LoVo (cell line): ENCODE measurements around the gene AIF1L.

Experiments used
- DNase-seq: peaks from one replicate; pipeline ENCODE4 v3.0.0-alpha.2; 2016; ENCODE audit warnings: low spot score

Gene AIF1L

DNA sequence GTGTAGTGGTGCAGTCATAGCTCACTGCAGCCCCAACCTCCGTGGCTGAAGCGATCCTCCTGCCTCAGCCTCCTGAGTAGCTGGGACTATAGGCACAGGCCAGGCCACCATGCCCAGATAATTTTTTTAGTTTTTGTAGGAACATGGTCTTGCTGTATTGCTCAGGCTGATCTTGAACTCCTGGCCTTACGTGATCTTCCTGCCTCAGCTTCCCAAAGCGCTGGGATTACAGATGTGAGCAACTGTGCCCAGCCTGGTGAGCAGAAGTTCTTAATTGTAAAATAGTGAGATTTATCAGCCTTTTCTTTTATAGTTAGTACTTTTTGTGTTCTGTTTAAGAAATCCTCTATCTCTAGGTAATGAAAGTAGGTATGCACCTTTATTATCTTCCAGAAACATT lies 71.6 kb downstream of the AIF1L start:
- DNase-seq = no peak

DNA sequence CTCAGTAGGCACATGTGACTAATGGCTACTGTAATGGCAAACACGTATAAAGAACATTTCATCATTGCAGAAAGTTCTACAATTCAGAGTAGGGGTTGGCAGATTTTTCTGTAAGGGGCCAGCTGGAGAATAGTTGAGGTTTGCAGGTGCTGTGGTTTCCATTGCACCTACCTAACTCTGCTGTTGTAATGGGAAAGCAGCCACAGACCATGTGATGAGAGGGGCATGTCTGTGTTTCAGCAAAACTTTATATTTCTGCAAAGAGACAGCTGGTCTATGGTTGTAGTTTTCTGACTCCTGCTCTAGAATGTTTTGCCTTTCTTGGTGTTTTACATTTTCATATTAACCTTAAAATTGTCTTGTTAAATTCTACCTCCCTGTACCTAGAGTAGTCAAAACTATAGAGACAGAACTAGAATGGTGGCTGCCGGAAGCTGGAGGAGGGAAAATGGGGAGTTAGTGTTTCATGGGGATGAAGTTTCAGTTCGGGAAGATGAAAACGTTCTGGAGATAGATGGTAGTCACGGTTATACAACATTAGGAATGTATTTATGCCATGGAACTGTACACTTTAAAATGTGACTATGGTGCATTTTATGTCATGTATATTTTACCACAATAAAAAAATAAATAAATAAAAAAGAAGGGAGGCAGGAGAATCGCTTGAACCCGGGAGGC lies 73.4 kb downstream of the AIF1L start:
- DNase-seq = no peak
